ENCODE results near the gene SH2B2.

SH2B2 gene

DNA sequence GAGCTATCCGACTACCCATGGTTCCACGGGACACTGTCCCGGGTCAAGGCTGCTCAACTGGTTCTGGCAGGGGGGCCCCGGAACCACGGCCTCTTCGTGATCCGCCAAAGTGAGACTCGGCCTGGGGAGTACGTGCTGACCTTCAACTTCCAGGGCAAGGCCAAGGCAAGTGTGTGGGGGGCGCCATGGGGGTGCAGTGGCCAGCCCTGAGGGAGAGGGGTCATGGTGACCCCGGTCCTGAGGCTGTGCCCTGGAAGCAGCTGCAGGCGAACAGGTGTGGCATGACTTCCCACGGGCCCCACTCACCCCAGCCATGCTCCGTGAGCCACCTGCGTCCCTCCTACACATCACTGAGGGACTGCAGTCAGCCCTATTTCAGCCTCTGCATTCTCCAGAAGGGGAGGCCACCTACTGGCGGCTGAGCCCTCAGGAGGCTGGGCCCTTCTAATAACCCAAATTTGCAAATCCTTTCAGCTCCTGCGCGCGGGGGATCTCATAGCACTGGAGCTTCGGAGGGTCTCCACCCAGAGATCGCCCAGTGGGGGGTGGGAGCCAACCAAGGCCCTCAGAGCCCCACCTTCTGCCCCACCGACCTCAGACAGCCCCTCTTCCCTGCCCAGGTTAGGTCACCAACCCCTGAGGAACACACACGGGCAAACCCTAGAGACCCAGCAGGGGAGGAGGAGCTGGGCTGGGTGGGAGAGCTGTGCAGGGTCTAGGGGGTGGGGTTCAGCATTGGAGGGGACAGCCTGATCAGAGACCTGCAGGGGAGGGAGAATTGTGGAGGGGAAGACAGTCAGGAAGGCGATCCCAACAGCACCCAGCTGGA lies 30.8 kb downstream of the SH2B2 start:
- in situ Hi-C loops (cut with HindIII; ENCODE audit: low sequenced_read_pairs) = no loop called here
- TF ChIP-seq, protein P1, sequence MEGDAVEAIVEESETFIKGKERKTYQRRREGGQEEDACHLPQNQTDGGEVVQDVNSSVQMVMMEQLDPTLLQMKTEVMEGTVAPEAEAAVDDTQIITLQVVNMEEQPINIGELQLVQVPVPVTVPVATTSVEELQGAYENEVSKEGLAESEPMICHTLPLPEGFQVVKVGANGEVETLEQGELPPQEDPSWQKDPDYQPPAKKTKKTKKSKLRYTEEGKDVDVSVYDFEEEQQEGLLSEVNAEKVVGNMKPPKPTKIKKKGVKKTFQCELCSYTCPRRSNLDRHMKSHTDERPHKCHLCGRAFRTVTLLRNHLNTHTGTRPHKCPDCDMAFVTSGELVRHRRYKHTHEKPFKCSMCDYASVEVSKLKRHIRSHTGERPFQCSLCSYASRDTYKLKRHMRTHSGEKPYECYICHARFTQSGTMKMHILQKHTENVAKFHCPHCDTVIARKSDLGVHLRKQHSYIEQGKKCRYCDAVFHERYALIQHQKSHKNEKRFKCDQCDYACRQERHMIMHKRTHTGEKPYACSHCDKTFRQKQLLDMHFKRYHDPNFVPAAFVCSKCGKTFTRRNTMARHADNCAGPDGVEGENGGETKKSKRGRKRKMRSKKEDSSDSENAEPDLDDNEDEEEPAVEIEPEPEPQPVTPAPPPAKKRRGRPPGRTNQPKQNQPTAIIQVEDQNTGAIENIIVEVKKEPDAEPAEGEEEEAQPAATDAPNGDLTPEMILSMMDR (IDR thresholded peaks at IDR 0.05; ENCODE audit: low read depth, low read length, missing control alignments) = peak; percentile 8
- H3K4me3 ChIP-seq (ENCODE audit: low read depth, low read length) = no peak overlapping the region
- DNase-seq (ENCODE audit: low read depth) = no peak

DNA sequence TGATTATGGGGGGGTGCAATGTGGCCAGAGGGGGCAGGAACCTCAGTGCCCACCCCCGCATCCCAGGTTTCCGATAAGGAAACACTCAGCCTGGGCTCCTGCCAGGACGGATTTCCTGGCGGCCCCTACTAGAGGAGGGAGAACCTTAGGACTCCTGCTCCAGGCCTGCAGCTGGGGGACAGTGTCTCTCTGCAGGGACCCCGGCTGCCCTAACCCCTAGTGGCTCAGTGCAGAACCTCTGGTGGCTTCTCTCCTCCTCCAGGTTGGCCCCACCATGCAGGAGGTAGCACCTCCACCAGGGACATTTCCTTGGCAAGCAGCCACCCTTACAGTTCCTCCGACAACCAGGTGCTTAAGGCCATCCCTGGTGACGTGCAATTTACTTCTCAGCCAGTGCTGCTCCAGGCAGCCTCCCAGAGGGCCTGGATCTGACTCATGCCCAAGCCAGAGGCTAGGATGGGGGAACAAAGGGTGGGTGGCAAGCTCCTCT lies 31.9 kb downstream of the SH2B2 start:
- no peak for DNase-seq (ENCODE audit: low read depth)
- TF ChIP-seq, protein P1 (IDR thresholded peaks at IDR 0.05; ENCODE audit: low read depth, low read length, missing control alignments) = no peak
- in situ Hi-C loops (cut with HindIII; ENCODE audit: low sequenced_read_pairs) = no loop called here
- H3K4me3 ChIP-seq (ENCODE audit: low read depth, low read length) = no peak overlapping the region

DNA sequence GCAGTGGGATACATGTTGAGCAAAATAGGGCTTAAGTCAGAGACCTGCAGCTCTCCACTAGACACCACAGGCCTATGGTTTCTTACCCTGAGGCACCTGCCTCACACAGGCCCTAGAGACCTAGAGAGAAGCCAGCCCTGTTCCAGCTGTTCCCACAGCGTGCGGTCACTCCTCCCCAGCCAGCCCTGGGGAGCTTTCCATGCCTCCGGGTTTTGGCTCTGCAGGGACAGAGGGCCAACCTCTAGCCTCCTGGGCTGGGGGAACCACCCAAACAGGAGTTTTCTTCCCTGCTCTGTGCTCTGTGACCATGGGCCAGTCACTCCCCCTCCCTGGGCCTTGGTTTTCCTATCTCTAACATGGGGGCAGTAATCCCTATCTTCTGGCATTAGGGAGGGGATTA lies 33.0 kb downstream of the SH2B2 start:
- H3K4me3 ChIP-seq (ENCODE audit: low read depth, low read length) = no peak overlapping the region
- in situ Hi-C loops (cut with HindIII; ENCODE audit: low sequenced_read_pairs) = no loop called here
- no peak for DNase-seq (ENCODE audit: low read depth)
- TF ChIP-seq, protein P1 (IDR thresholded peaks at IDR 0.05; ENCODE audit: low read depth, low read length, missing control alignments) = no peak

DNA sequence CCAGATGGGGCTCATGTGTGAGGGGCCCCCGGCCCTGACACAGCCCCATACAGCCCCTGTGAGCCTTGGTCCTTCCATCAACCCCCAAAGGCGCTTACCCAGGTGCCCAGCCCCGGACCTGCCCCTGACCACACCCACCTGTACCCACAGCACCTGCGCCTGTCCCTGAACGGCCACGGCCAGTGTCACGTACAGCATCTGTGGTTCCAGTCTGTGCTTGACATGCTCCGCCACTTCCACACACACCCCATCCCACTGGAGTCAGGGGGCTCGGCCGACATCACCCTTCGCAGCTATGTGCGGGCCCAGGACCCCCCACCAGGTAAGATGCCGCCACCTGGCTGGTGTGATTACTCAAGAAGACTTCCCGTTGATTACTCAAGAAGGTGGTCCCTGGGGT lies 33.5 kb downstream of the SH2B2 start:
- no peak for DNase-seq (ENCODE audit: low read depth)
- in situ Hi-C loops (cut with HindIII; ENCODE audit: low sequenced_read_pairs) = no loop called here
- TF ChIP-seq, protein P1 (IDR thresholded peaks at IDR 0.05; ENCODE audit: low read depth, low read length, missing control alignments) = no peak
- no peak overlapping the region for H3K4me3 ChIP-seq (ENCODE audit: low read depth, low read length)

DNA sequence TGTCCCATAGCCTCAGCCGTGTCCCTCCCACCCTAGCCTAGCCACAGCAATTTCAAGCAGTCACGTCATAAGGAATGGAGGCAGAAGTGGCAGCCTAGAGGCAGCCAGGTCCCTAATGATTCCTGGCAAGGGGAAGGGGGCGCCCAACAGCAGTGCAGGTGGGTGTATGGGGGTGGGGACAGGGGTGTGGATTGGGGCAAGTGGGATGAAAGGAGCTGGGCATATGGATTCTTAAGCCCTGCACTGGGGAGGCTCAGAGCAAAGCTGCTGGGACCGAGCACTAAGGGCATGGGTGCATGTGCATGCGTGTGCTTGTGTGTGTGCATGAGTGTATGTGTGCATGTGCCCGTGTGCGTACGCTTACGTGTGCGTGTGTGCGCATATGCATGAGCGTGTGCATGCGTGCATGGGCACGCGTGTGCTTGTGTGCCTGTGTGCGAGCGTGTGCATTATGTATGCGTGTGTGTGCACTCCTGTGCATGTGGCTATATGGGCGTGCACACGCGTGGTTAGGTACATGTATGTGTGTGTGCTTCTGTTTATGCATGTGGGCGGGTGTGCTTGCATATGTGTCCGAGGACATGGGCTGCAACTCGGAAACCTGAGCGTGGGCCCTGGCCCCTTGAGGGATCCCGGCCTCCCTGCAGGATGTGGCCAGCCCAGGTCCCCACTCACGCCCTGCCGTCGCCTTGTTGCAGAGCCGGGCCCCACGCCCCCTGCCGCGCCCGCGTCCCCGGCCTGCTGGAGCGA lies 34.1 kb downstream of the SH2B2 start:
- H3K4me3 ChIP-seq (ENCODE audit: low read depth, low read length) = no peak overlapping the region
- TF ChIP-seq, protein P1 (IDR thresholded peaks at IDR 0.05; ENCODE audit: low read depth, low read length, missing control alignments) = no peak

DNA sequence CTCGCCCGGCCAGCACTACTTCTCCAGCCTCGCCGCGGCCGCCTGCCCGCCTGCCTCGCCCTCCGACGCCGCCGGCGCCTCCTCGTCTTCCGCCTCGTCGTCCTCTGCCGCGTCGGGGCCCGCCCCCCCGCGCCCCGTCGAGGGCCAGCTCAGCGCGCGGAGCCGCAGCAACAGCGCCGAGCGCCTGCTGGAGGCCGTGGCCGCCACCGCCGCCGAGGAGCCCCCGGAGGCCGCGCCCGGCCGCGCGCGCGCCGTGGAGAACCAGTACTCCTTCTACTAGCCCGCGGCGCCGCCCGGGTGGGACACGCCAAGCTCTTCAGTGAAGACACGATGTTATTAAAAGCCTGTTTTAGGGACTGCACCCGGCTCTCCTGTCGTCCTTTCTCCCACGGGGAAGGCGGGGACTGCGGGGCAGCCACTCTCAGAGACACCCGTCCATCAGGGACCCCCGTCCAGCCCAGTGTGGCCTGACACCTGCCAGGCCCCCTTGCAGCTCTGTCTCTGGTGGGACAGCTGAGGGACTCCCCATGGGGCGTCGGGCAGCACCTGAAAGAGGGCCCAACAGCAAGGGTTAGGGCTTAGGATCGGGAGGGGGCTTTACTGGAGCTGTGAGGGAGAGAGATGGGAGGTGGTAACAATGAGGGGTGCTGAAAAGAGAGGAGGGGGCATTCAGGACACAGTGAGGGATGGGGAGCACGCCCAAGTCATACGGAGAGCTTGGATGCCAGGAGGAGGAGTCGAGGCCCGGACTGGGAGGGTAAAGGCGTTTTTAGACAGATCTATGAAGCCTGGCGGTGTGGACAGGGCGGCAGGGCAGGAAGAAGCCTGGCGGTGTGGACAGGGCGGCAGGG lies 34.9 kb downstream of the SH2B2 start:
- in situ Hi-C loops (cut with HindIII; ENCODE audit: low sequenced_read_pairs) = no loop called here
- TF ChIP-seq, protein P1 (IDR thresholded peaks at IDR 0.05; ENCODE audit: low read depth, low read length, missing control alignments) = no peak
- DNase-seq (ENCODE audit: low read depth) = no peak
- no peak overlapping the region for H3K4me3 ChIP-seq (ENCODE audit: low read depth, low read length)

More for the DNA sequence above, 34.1 kb downstream of the SH2B2 start:
- in situ Hi-C loops (cut with HindIII; ENCODE audit: low sequenced_read_pairs) = no loop called here
- no peak for DNase-seq (ENCODE audit: low read depth)

Measured in astrocyte of the cerebellum (primary cell).